ENCODE measurements around the gene EFCC1. TPM values are rescaled to one million over a fixed set of nuclear protein-coding genes. Genes with fewer than 3 reads are reported as not detected.
A peak's percentile ranks its signal among the peaks of the same experiment; 100 is the strongest.

Gene EFCC1
- total RNA-seq, 2 donors from 2014 or later, result 0.21 TPM; not detected in 1

- H3K27me3 Mint-ChIP-seq, result no peaks in the 10 kb centered on the region
- no peak overlapping the region for H3K27ac Mint-ChIP-seq
- H3K9me3 Mint-ChIP-seq, result no peaks in the 10 kb centered on the region
- H3K4me1 Mint-ChIP-seq (ENCODE audit: low read depth in 2 of 2), result no peaks in the 10 kb centered on the region
- no peaks in the 10 kb centered on the region for H3K36me3 Mint-ChIP-seq
- ATAC-seq (no peak), DNase-seq (ENCODE audit: low spot score) (no peak)
- no peak overlapping the region for H3K4me3 Mint-ChIP-seq
These were observed 13.6 kb upstream of the EFCC1 start for GRCh38 chr3:128987302-128988100.

DNA sequence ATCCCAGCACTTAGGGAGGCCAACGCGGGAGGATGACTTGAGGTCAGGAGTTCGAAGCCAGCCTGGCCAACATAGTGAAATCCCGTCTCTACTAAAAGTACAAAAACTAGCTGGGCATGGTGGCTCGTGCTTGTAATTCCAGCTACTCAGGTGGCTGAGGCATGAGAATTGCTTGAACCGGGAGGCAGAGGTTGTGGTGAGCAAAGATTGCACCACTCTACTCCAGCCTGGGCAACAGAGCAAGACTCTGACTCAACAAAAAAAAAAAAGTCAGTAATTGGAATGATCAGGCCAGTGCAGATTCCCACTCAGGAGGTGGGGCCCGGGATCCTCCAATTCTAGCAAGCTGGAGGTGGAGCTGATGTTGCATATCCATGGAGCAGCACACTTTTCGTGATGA, 12.8 kb upstream of the EFCC1 start:
- ATAC-seq (no peak), DNase-seq (ENCODE audit: low spot score) (no peak)
- Mint-ChIP-seq H3K27ac (no peak overlapping the region), H3K9me3 (no peaks in the 10 kb centered on the region), H3K4me3 (no peak overlapping the region), H3K4me1 (ENCODE audit: low read depth in 2 of 2) (peaks cover 0 to under 1% of the 10 kb centered on the region in 2 donors), H3K27me3 (no peaks in the 10 kb centered on the region), H3K36me3 (no peaks in the 10 kb centered on the region)

- peaks cover 6 to 11% of the 10 kb centered on the region in 2 donors for H3K4me1 Mint-ChIP-seq (ENCODE audit: low read depth in 2 of 2)
- H3K4me3 Mint-ChIP-seq, result no peak overlapping the region
- no peaks in the 10 kb centered on the region for H3K36me3 Mint-ChIP-seq
- H3K27ac Mint-ChIP-seq, result no peak overlapping the region
- ATAC-seq (no peak), DNase-seq (ENCODE audit: low spot score) (no peak)
- no peaks in the 10 kb centered on the region for H3K27me3 Mint-ChIP-seq
- H3K9me3 Mint-ChIP-seq, result no peaks in the 10 kb centered on the region
These were observed 9.7 kb upstream of the EFCC1 start for GRCh38 chr3:128991355-128991895.

GRCh38 chr3:128992926-128993460, 8.1 kb upstream of the EFCC1 start:
- ATAC-seq (no peak), DNase-seq (ENCODE audit: low spot score) (no peak)
- Mint-ChIP-seq H3K4me3 (peak overlapping the region; percentile 66), H3K27me3 (no peaks in the 10 kb centered on the region), H3K9me3 (no peaks in the 10 kb centered on the region), H3K27ac (no peak overlapping the region), H3K36me3 (no peaks in the 10 kb centered on the region), H3K4me1 (ENCODE audit: low read depth in 2 of 2) (peaks cover 6 to 11% of the 10 kb centered on the region in 2 donors)

GRCh38 chr3:128993461-128994172, 7.5 kb upstream of the EFCC1 start, which contains the start of gene CFAP92:
Gene CFAP92 (minus strand): TSS chr3:128994076. CDS start chr3:128993304, 772 bp downstream.
- peak; percentile 90 for DNase-seq (ENCODE audit: low spot score)
- Mint-ChIP-seq H3K27ac (no peak within 1 kb of the TSS), H3K4me3 (peak within 1 kb of the TSS; percentile 66), H3K27me3 (no peaks in the 10 kb centered on the region), H3K9me3 (no peaks in the 10 kb centered on the region), H3K4me1 (ENCODE audit: low read depth in 2 of 2) (peaks cover 6 to 11% of the 10 kb centered on the region in 2 donors), H3K36me3 (no peaks in the 10 kb centered on the region)
- peak; percentile 99 for ATAC-seq

DNA sequence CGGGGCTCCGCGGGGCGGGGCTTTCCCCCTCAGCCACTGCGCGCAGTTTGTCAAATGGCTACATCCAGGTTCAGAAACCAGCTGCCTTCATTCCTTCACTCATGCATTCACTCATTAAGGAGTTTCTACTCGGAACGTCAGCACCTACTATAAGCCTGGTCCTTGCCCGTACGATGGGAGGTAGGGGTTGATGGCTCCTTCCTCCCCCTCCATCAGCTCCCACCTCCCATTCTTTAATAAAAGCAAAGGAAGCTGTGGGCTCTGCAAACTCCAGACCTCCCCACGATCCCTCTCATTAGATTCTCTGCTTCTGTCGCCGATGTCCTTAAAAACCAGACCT, 7.0 kb upstream of the EFCC1 start:
- ATAC-seq (no peak), DNase-seq (ENCODE audit: low spot score) (no peak)
- Mint-ChIP-seq H3K4me1 (ENCODE audit: low read depth in 2 of 2) (peaks cover 6 to 11% of the 10 kb centered on the region in 2 donors), H3K27me3 (no peaks in the 10 kb centered on the region), H3K27ac (no peak overlapping the region), H3K36me3 (no peaks in the 10 kb centered on the region), H3K9me3 (no peaks in the 10 kb centered on the region), H3K4me3 (peak overlapping the region; percentile 54)

- Mint-ChIP-seq H3K27ac (no peak overlapping the region), H3K4me3 (peak overlapping the region; percentile 54), H3K27me3 (peaks cover 0 to 1% of the 10 kb centered on the region in 2 donors), H3K4me1 (ENCODE audit: low read depth in 2 of 2) (peaks cover 6 to 11% of the 10 kb centered on the region in 2 donors), H3K36me3 (no peaks in the 10 kb centered on the region), H3K9me3 (no peaks in the 10 kb centered on the region)
- ATAC-seq, result no peak
- no peak for DNase-seq (ENCODE audit: low spot score)
These were observed 6.2 kb upstream of the EFCC1 start for GRCh38 chr3:128994581-128995546.

DNA sequence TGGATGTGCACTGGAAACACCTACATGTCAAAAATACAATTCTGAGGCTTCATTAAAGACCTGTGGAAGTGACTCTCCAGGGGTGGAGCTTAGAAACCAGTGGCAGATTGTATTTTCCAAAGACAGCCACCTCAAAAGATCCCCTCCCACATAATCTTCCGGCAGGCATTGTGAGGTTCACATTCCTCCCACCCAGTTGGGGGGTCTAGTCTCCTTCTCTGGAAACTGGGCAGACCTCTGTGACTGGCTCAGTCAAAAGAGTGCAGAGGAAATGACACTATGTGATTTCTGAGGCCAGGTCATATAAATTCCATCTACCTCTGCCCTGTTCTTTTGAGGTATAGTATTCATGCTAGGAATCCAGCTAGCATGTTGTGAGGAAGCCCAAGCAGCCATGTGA, 5.4 kb upstream of the EFCC1 start:
- H3K27me3 Mint-ChIP-seq, result peaks cover 7 to 10% of the 10 kb centered on the region in 2 donors
- no peaks in the 10 kb centered on the region for H3K36me3 Mint-ChIP-seq
- no peak for DNase-seq (ENCODE audit: low spot score)
- H3K9me3 Mint-ChIP-seq, result no peaks in the 10 kb centered on the region
- no peak overlapping the region for H3K4me3 Mint-ChIP-seq
- H3K4me1 Mint-ChIP-seq (ENCODE audit: low read depth in 2 of 2), result peaks cover 6 to 13% of the 10 kb centered on the region in 2 donors
- no peak overlapping the region for H3K27ac Mint-ChIP-seq
- ATAC-seq, result no peak

DNA sequence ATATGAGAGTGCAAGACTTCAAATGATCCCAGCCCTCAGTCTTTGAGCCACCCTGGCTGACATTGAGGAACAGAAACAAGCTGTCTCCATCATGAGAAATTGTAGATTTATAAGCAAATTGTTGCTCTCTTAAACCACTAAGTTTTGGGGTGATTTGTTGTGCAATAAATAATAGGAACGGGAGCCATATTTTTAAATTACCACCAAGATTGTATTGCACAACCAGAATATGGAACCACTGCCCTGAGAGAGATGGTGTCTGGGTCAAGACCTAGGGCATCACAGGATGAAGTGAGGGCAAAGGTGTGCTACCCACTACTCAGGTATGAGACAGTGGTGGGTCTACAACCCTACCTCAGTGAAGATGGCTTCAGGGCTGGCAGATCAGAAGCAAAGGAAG, 4.9 kb upstream of the EFCC1 start:
- Mint-ChIP-seq H3K27ac (no peak overlapping the region), H3K36me3 (no peaks in the 10 kb centered on the region), H3K27me3 (peaks cover 8 to 11% of the 10 kb centered on the region in 2 donors), H3K4me1 (ENCODE audit: low read depth in 2 of 2) (peaks cover 6 to 15% of the 10 kb centered on the region in 2 donors), H3K9me3 (no peaks in the 10 kb centered on the region), H3K4me3 (no peak overlapping the region)
- DNase-seq (ENCODE audit: low spot score), result no peak
- no peak for ATAC-seq

DNA sequence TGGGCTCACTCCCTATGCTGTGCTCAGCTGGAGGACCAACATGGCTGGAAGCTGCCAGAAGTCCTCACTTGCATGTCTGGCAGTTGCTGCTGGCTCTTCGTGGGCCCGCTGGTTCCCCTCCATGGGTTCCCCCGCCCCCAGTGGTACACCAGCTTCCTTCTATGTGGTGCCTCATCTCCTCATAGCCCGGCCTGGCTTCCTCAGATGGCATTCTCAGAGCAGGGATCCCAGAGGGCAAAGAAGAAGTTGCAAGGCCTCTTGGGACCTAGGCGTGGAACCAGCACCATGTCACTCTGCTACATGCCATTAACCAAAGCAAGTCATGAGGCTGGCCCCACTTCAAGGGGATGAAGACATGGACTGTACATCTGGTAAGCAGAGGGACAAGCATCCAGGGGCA, 4.4 kb upstream of the EFCC1 start:
- ATAC-seq, result no peak
- no peak for DNase-seq (ENCODE audit: low spot score)
- peaks cover 8 to 11% of the 10 kb centered on the region in 2 donors for H3K27me3 Mint-ChIP-seq
- H3K36me3 Mint-ChIP-seq, result no peaks in the 10 kb centered on the region
- no peak overlapping the region for H3K4me3 Mint-ChIP-seq
- no peak overlapping the region for H3K27ac Mint-ChIP-seq
- peaks cover 6 to 15% of the 10 kb centered on the region in 2 donors for H3K4me1 Mint-ChIP-seq (ENCODE audit: low read depth in 2 of 2)
- H3K9me3 Mint-ChIP-seq, result no peaks in the 10 kb centered on the region

GRCh38 chr3:128997486-128998133, 3.5 kb upstream of the EFCC1 start:
- H3K27ac Mint-ChIP-seq, result no peak overlapping the region
- peaks cover 12 to 21% of the 10 kb centered on the region in 2 donors for H3K4me1 Mint-ChIP-seq (ENCODE audit: low read depth in 2 of 2)
- ATAC-seq, result no peak
- no peak for DNase-seq (ENCODE audit: low spot score)
- no peaks in the 10 kb centered on the region for H3K36me3 Mint-ChIP-seq
- no peak overlapping the region for H3K4me3 Mint-ChIP-seq
- peaks cover 14 to 17% of the 10 kb centered on the region in 2 donors for H3K27me3 Mint-ChIP-seq
- H3K9me3 Mint-ChIP-seq, result no peaks in the 10 kb centered on the region

- ATAC-seq (no peak), DNase-seq (ENCODE audit: low spot score) (no peak)
- Mint-ChIP-seq H3K27ac (no peak overlapping the region), H3K4me1 (ENCODE audit: low read depth in 2 of 2) (peaks cover 20 to 27% of the 10 kb centered on the region in 2 donors), H3K27me3 (peaks cover 20 to 26% of the 10 kb centered on the region in 2 donors), H3K36me3 (no peaks in the 10 kb centered on the region), H3K4me3 (no peak overlapping the region), H3K9me3 (no peaks in the 10 kb centered on the region)
These were observed 2.5 kb upstream of the EFCC1 start for GRCh38 chr3:128998561-128998960.

- peaks cover 19 to 27% of the 10 kb centered on the region in 2 donors for H3K4me1 Mint-ChIP-seq (ENCODE audit: low read depth in 2 of 2)
- peaks cover 22 to 28% of the 10 kb centered on the region in 2 donors for H3K27me3 Mint-ChIP-seq
- ATAC-seq, result no peak
These were observed 2.0 kb upstream of the EFCC1 start for GRCh38 chr3:128999102-128999501.

More at GRCh38 chr3:128999102-128999501, 2.0 kb upstream of the EFCC1 start:
- H3K9me3 Mint-ChIP-seq, result no peaks in the 10 kb centered on the region
- H3K36me3 Mint-ChIP-seq, result no peaks in the 10 kb centered on the region
- H3K27ac Mint-ChIP-seq, result no peak overlapping the region
- DNase-seq (ENCODE audit: low spot score), result no peak
- H3K4me3 Mint-ChIP-seq, result no peak overlapping the region
